Measurements from ENCODE around the gene NOXRED1.

DNA sequence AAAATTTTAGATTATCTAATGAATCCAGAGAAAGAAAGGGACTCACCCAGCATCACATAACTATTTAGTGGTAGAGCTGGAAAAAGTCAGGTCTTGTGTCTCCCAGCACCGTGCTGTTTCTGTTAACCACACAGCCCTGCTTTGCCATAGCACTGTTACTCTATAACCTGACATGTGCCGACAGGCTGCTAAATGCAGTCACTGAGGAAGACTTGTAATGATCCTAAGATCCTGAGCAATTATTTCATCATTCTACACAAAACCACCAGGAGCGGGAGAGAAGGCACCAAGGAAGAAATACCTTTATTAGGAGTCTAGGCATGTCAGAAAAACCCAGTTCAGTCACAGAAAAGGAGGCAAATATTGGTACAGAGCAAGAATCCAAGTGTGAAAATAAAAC is 3.1 kb upstream of the NOXRED1 start:
- TF ChIP-seq TAF1 (IDR thresholded peaks at IDR 0.05; ENCODE audit: borderline replicate concordance, insufficient read depth, low read length), result no peak
- no peak for TF ChIP-seq POLR2AphosphoS5 (IDR thresholded peaks at IDR 0.05; ENCODE audit: low read depth, low read length)
- TF ChIP-seq, protein P1, sequence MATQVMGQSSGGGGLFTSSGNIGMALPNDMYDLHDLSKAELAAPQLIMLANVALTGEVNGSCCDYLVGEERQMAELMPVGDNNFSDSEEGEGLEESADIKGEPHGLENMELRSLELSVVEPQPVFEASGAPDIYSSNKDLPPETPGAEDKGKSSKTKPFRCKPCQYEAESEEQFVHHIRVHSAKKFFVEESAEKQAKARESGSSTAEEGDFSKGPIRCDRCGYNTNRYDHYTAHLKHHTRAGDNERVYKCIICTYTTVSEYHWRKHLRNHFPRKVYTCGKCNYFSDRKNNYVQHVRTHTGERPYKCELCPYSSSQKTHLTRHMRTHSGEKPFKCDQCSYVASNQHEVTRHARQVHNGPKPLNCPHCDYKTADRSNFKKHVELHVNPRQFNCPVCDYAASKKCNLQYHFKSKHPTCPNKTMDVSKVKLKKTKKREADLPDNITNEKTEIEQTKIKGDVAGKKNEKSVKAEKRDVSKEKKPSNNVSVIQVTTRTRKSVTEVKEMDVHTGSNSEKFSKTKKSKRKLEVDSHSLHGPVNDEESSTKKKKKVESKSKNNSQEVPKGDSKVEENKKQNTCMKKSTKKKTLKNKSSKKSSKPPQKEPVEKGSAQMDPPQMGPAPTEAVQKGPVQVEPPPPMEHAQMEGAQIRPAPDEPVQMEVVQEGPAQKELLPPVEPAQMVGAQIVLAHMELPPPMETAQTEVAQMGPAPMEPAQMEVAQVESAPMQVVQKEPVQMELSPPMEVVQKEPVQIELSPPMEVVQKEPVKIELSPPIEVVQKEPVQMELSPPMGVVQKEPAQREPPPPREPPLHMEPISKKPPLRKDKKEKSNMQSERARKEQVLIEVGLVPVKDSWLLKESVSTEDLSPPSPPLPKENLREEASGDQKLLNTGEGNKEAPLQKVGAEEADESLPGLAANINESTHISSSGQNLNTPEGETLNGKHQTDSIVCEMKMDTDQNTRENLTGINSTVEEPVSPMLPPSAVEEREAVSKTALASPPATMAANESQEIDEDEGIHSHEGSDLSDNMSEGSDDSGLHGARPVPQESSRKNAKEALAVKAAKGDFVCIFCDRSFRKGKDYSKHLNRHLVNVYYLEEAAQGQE (IDR thresholded peaks at IDR 0.05; ENCODE audit: insufficient read depth in 1 of 2, low read depth in 2 of 2, low read length in 2 of 2), result no peak
- no peak for TF ChIP-seq FOXP2 (optimal IDR thresholded peaks at IDR 0.05; ENCODE audit: borderline replicate concordance, extremely low read depth, extremely low read length, insufficient read depth)
